Cerebellar cortex (tissue), 1 donor: ENCODE results near the gene SIRT1.
"Not testable (repeated sequence)": the region's sequence is repeated elsewhere in the genome, so short reads cannot be mapped to it uniquely, and the experiment has no call there.

ENCODE experiments used
- DNase-seq: peaks from one replicate; pipeline ENCODE4 v3.0.0-alpha.2; 2015; ENCODE audit warnings: low spot score

Gene SIRT1

DNA sequence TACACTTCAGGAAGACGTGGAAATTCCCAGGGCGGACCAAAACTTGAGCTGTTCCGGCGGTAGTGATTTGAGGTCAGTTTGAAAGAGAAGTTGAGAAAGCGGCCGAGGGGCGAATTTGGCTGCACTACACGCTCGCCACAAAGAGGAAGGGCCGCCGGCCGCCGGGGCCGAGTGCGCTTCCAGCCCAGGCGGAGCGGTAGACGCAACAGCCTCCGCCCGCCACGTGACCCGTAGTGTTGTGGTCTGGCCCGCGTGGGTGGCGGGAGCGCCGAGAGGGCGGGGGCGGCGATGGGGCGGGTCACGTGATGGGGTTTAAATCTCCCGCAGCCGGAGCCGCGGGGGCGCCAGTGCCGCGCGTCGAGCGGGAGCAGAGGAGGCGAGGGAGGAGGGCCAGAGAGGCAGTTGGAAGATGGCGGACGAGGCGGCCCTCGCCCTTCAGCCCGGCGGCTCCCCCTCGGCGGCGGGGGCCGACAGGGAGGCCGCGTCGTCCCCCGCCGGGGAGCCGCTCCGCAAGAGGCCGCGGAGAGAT, at the start of gene SIRT1:
Gene SIRT1, plus strand, starts transcription at position 344 of the 529 bp plus-strand sequence. Its CDS starts 66 bp downstream, at position 410.
- DNase-seq = peak; percentile 93

GRCh38 chr10:67835541-67836394, 48.7 kb upstream of the SIRT1 start:
- DNase-seq = peak; percentile 51

DNA sequence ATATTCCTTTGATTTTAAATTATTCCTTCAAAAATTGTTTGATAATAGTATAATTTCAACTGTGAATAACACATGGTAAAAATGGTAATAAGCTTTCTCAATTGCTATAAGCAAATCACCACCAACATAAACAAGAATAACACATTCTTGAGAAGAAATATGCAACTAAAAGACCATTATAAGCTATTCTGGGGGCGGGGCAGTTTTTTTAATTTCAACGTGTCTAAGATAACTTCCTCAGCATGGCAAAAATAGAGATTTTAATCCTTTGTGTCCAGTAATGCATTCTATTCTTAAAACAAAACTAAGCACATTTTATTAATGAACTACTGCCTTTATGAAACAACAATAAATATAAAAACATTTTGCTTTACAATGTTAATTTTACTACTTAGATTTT, 48.0 kb upstream of the SIRT1 start:
- no peak for DNase-seq

DNA sequence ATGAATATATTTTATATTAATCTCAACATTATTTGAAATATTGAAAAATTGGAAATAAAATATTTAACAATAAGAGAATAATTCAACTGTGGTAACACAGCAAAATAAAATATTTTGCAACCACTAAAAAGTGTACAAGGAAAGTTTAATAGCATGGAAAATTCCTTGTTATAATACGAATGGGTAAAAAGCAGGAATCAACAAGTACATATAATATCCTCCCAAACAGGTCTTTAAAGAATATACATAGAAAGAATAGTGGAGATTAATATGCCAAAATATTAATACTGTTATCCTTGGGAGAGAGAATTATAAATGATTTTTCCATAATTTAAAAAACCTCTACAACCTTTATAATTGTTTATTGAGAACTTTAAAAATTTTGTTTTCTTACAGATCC, 47.5 kb upstream of the SIRT1 start:
- no peak for DNase-seq

- DNase-seq = peak; percentile 97
Measured at GRCh38 chr10:67837541-67838314, 46.7 kb upstream of the SIRT1 start, which contains the start of gene DNAJC12. Gene DNAJC12 (minus strand): TSS chr10:67838188. CDS start chr10:67838011, 177 bp downstream.

DNA sequence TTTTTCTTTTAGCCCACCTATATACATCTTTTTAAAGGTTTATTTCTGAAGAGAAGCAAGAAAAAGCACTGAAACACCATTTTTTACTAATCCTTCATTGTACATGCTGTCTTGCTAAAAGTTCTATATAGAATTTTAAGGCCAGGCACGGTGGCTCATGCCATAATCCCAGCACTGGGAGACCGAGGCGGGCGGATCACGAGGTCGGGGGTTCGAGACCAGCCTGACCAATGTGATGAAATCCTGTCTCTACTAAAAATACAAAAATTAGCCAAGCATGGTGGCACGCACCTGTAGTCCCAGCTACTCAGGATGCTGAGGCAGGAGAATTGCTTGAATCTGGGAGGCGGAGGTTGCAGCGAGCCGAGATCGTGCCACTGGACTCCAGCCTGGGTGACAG, 44.9 kb upstream of the SIRT1 start:
- DNase-seq = not testable (repeated sequence)

- DNase-seq = no peak
Measured at GRCh38 chr10:67839951-67840350, 44.5 kb upstream of the SIRT1 start.

- no peak for DNase-seq
Measured at GRCh38 chr10:67841737-67842136, 42.7 kb upstream of the SIRT1 start.

DNA sequence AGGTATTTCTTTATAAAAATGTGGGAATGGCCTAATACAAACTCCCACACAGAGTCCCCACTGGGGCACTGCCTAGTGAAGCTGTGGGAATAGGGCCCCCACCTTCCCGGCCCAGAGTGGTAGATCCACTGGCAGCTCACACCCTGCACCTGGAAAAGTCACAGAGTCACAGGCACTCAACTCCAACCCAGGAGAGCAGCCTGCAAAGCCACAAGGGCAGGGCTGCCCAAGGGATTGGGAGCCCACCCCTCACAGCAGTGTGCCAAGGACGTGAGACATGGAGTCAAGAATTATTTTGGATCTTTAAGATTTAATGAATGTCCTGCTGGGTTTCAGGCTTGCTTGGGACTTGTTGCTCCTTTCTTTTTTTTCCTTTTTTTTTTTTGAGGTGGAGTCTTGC, 41.2 kb upstream of the SIRT1 start:
- no peak for DNase-seq

GRCh38 chr10:67849331-67850011, 35.0 kb upstream of the SIRT1 start:
- DNase-seq = peak; percentile 97

- DNase-seq = no peak
Measured at GRCh38 chr10:67851186-67851585, 33.3 kb upstream of the SIRT1 start.

GRCh38 chr10:67852761-67853160, 31.7 kb upstream of the SIRT1 start:
- no peak for DNase-seq

DNA sequence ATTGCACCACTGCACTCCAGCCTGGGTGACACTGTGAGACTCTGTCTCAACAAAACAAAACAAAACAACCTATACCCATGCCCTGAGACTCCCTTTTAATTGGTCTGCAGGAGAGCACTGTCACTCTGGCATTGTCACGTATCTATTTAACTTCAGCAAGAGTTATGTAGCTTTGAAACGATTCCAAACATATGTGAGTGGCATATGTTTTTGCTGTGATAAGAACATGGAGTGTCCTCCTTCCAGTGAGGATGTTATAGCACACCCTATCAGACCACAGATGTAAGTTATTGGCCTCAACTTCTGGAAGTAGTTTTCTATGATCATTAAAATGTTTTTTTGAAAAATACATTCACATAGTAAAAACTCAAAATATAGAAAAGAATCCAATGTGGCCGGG, 30.9 kb upstream of the SIRT1 start:
- DNase-seq = no peak

DNA sequence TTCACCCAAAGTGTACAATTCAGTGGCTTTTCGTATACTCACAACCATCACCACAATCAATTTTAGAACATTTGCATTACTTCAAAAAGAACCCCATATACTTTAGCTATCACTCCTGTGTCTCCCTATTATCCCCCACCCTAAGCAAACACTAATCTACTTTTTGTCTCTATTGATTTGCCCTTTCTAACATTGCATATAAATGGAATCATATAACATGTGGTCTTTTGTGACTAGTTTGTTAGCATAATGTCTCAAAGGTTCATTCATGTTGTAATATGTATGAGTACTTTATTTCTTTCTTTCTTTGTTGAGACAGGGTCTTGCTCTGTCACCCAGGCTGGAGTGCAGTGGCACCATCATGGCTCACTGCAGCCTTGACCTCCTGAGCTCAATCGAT, 25.5 kb upstream of the SIRT1 start:
- DNase-seq = no peak

GRCh38 chr10:67861750-67862432, 22.6 kb upstream of the SIRT1 start:
- DNase-seq = no peak

GRCh38 chr10:67863094-67863493, 21.4 kb upstream of the SIRT1 start:
- DNase-seq = no peak

DNA sequence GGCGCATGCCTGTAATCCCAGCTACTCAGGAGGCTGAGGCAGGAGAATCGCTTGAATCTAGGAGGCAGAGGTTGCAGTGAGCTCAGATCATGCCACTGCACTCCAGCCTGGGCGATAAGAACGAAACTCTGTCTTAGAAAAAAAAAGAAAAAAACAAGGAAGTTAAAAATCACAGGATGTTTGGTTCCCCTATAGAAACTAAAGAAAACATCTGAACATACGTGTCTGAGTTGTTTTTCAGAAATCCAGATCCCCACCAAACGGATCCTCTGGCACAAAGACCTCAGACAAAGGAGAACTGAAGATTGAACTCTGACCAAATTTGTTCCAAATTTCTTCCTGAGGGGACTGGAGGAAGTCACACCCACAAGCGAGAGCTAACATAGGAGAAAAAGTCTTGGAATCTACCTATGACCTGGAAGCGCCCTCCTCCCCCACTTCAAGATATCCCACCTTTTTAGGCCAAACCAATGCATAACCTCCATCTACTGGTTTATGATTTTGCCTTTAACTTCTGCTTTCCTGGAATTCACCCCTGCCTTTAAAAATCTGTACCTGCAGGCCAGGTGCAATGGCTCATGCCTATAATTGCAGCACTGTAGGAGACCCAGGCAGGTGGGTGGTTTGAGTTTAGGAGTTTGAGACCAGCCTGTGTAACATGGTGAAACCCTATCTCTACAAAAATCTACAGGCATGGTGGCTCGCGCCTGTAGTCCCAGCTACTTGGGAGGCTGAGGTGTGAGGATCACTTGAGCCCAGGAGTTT, 19.7 kb upstream of the SIRT1 start:
- no peak for DNase-seq

GRCh38 chr10:67868132-67868531, 16.3 kb upstream of the SIRT1 start:
- DNase-seq = no peak

DNA sequence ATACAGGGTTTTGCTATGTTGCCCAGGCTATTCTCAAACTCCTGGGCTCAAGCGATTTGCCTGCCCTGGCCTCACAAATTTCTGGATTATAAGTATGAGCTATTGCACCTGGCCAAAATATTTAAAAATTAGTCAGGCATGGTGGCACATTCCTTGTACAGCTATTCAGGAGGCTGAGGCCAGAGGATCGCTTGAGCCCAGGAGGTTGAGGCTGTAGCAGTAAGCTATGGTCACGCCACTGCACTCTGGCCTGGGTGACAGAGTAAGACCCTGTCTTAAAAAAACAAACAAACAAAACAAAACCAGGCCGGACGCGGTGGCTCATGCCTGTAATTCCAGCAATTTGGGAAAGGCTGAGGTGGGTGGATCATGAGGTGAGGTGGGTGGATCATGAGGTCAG, 14.5 kb upstream of the SIRT1 start:
- DNase-seq = no peak

DNA sequence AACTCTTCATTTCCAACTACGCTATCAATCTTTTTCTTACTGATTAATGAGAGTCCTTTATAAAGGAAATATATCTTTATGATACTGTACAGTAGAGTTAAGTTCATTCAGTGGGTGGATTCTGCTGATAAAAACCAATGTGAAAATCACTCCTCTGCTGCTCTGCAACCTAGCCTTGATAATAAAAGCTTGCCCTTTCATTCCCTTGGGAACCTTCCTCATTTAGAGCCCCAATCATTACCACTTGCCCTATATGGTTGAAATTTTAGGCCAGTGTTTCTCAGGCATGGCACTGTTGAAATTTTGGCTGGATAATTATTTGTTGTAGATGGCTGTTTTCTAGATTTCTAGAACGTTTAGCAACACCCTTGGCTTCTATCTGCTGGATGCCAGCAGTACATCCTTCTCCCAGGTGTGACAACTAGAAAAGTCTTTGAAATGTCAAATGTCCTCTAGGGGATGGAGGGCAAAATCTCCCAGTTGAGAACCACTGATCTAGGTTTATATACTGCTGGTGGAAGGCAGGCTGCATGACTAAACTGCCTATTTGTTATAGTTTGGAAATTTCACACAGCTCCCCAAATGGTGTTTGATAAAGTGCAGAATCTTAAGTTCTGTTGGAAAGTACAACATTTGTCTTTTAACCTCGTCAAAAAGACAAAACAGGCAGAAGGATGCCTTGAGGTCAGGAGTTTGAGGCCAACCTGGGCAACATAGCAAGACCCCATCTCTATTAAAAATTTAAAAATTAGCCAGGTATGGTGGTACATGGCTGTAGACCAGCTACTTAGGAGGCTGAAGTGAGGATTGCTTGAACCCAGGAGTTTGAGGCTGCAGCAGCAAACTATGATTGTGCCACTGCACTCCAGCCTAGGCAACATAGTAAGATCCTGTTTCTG, 8.9 kb upstream of the SIRT1 start:
- no peak for DNase-seq
